ENCODE measurements around the gene PSAP. TPM values are rescaled to one million over a fixed set of nuclear protein-coding genes. Genes with fewer than 3 reads are reported as not detected.

PSAP gene
- total RNA-seq, 1 experiment from 2014 or later, result 397 TPM

DNA sequence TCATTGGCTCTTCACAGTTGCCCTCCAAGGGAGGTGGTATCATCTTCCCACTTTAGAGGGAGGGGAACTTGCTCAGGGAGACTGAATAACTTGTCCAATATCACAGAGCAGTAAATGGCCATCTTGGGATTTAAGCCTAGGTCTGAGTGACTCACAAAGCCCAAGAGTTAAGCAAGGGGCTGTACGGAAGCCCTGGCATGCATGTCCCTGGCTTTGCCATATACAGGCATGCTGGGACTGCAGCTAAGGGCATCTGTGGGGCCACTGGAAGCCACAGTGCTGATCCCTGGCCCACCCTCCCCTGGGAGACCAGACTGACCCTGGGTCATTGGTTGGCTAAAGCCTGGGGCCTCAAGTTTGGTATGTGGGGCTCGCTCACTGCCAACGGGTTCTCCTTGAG, 80.8 kb downstream of the PSAP start (continued):
- TF ChIP-seq, protein P1, sequence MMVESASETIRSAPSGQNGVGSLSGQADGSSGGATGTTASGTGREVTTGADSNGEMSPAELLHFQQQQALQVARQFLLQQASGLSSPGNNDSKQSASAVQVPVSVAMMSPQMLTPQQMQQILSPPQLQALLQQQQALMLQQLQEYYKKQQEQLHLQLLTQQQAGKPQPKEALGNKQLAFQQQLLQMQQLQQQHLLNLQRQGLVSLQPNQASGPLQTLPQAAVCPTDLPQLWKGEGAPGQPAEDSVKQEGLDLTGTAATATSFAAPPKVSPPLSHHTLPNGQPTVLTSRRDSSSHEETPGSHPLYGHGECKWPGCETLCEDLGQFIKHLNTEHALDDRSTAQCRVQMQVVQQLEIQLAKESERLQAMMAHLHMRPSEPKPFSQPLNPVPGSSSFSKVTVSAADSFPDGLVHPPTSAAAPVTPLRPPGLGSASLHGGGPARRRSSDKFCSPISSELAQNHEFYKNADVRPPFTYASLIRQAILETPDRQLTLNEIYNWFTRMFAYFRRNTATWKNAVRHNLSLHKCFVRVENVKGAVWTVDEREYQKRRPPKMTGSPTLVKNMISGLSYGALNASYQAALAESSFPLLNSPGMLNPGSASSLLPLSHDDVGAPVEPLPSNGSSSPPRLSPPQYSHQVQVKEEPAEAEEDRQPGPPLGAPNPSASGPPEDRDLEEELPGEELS (CRISPR knock-in tag; IDR thresholded peaks at IDR 0.05), result no peak
- no peak for TF ChIP-seq NFATC4 (CRISPR knock-in tag; IDR thresholded peaks at IDR 0.05)
- no peak for TF ChIP-seq NR2C2 (CRISPR knock-in tag; IDR thresholded peaks at IDR 0.05)
- TF ChIP-seq, protein P2, sequence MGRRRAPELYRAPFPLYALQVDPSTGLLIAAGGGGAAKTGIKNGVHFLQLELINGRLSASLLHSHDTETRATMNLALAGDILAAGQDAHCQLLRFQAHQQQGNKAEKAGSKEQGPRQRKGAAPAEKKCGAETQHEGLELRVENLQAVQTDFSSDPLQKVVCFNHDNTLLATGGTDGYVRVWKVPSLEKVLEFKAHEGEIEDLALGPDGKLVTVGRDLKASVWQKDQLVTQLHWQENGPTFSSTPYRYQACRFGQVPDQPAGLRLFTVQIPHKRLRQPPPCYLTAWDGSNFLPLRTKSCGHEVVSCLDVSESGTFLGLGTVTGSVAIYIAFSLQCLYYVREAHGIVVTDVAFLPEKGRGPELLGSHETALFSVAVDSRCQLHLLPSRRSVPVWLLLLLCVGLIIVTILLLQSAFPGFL (CRISPR knock-in tag; IDR thresholded peaks at IDR 0.05; ENCODE audit: borderline replicate concordance), result no peak
- TF ChIP-seq TEAD1 (CRISPR knock-in tag; IDR thresholded peaks at IDR 0.05), result no peak
- TF ChIP-seq, protein P3, sequence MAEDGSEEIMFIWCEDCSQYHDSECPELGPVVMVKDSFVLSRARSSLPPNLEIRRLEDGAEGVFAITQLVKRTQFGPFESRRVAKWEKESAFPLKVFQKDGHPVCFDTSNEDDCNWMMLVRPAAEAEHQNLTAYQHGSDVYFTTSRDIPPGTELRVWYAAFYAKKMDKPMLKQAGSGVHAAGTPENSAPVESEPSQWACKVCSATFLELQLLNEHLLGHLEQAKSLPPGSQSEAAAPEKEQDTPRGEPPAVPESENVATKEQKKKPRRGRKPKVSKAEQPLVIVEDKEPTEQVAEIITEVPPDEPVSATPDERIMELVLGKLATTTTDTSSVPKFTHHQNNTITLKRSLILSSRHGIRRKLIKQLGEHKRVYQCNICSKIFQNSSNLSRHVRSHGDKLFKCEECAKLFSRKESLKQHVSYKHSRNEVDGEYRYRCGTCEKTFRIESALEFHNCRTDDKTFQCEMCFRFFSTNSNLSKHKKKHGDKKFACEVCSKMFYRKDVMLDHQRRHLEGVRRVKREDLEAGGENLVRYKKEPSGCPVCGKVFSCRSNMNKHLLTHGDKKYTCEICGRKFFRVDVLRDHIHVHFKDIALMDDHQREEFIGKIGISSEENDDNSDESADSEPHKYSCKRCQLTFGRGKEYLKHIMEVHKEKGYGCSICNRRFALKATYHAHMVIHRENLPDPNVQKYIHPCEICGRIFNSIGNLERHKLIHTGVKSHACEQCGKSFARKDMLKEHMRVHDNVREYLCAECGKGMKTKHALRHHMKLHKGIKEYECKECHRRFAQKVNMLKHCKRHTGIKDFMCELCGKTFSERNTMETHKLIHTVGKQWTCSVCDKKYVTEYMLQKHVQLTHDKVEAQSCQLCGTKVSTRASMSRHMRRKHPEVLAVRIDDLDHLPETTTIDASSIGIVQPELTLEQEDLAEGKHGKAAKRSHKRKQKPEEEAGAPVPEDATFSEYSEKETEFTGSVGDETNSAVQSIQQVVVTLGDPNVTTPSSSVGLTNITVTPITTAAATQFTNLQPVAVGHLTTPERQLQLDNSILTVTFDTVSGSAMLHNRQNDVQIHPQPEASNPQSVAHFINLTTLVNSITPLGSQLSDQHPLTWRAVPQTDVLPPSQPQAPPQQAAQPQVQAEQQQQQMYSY (CRISPR knock-in tag; IDR thresholded peaks at IDR 0.05), result no peak

DNA sequence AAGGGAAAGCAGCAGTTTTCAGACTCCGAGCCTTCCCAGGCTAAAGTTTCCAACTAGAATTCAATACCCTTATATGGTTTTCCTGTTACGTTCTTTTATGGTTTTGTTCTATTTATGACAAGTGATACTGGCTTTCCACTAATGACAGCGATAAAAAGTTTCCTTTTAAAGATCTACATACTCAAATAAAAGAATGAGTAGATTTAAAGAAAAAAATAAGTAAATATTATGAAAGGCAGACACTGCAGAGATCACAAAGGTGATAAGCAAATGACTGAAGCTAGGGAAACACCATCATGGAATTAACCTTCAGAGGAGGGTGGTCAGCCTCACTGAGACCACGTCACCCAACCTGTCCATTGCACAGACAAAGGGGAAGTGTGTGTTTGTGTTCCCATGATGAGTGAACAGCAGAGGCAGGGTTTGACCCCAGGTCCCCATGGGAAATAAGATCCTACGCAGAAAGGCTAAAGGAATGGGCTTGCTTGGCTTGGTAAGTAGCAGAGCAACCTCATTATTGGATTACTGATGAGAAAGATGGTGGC, 81.7 kb downstream of the PSAP start:
- no peak overlapping the region for H3K27ac Mint-ChIP-seq
- ATAC-seq, result no peak
- no peak for DNase-seq (ENCODE audit: low spot score)
- no peak for TF ChIP-seq ZNF317 (CRISPR knock-in tag; IDR thresholded peaks at IDR 0.05; ENCODE audit: borderline replicate concordance, low read depth)
- TF ChIP-seq, protein P4, sequence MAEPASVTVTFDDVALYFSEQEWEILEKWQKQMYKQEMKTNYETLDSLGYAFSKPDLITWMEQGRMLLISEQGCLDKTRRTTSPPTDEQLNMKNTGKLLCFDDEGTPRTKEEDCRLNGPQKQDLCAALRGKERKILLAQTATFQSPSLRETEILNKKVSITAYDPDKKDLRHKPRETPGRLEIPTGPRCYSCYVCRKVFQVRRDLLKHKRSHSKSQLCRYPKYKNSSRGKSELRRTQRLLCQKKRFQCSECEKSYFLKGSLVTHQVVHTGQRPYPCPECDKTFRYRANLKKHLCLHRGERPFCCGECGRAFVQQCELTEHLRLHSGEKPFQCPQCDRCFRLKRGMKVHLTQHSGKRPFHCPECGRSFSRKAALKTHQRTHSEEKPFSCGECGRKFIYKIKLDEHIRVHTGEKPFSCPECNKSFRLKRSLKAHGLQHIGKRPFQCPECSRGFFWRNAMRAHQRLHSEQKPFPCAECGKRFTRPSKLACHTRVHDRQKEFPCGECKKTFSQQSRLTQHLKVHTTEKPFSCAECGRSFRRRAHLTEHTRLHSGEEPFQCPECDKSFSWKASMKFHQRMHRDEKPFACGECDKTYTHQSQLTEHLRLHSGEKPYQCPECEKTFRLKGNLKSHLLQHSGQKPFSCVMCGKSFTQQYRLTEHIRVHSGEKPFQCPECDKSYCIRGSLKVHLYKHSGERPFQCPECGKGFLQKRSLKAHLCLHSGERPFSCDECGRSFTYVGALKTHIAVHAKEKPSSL (CRISPR knock-in tag; conservative IDR thresholded peaks at IDR 0.05), result no peak
- TF ChIP-seq, protein P5, sequence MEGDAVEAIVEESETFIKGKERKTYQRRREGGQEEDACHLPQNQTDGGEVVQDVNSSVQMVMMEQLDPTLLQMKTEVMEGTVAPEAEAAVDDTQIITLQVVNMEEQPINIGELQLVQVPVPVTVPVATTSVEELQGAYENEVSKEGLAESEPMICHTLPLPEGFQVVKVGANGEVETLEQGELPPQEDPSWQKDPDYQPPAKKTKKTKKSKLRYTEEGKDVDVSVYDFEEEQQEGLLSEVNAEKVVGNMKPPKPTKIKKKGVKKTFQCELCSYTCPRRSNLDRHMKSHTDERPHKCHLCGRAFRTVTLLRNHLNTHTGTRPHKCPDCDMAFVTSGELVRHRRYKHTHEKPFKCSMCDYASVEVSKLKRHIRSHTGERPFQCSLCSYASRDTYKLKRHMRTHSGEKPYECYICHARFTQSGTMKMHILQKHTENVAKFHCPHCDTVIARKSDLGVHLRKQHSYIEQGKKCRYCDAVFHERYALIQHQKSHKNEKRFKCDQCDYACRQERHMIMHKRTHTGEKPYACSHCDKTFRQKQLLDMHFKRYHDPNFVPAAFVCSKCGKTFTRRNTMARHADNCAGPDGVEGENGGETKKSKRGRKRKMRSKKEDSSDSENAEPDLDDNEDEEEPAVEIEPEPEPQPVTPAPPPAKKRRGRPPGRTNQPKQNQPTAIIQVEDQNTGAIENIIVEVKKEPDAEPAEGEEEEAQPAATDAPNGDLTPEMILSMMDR (IDR thresholded peaks at IDR 0.05), result no peak
- TF ChIP-seq FOXP1 (CRISPR knock-in tag; IDR thresholded peaks at IDR 0.05; ENCODE audit: borderline replicate concordance), result no peak
- H3K36me3 Mint-ChIP-seq, result no peaks in the 10 kb centered on the region
- H3K9me3 Mint-ChIP-seq, result no peaks in the 10 kb centered on the region
- peaks cover 25% of the 10 kb centered on the region for H3K27me3 Mint-ChIP-seq (ENCODE audit: low read depth)
- ChIA-PET POLR2A (no interaction called here), CTCF (interaction anchor here (1.1 kb wide), 1 partner anchor 127 kb away, joined by 4 read pairs; no protein-coding TSS in a partner anchor)
- H3K4me1 Mint-ChIP-seq, result peaks cover 6% of the 10 kb centered on the region
- H3K4me3 Mint-ChIP-seq, result no peak overlapping the region

DNA sequence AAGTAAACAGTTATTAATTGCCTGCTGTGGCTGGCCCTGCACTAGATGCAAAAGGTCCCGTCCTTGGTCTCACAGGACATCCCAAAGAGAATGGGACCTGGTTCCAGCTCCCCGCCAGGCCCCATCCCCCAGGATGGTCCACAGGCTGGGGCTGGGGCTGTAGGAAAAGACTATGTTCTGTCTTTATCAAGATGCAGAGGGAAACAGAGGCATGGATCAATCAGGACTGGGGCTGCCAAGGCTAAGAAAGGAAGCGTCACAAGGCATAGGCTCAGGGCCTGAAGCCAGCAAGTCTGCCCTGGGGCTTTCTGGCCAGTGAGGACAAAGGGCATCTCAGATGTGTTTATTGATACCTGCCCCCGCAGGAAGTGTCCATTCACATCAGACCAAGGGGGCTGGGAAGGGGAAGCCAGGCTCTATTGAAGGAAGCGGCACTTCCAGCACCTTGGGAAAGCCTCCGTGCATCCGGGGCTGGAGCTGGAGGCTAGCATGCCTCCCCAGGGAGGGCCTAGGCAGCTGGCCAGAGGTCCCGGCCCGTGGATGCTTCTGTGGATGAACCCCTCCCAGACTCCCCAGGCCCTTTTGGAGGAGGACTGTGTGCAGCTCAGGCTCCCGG, 83.5 kb downstream of the PSAP start:
- H3K9me3 Mint-ChIP-seq, result no peaks in the 10 kb centered on the region
- peaks cover 4% of the 10 kb centered on the region for H3K4me1 Mint-ChIP-seq

More for the DNA sequence above, 83.5 kb downstream of the PSAP start:
- POLR2A ChIA-PET, result no interaction called here
- H3K36me3 Mint-ChIP-seq, result no peaks in the 10 kb centered on the region
- CTCF ChIA-PET, result interaction anchor here (1.2 to 2.1 kb wide), 3 partner anchors 21 to 59 kb away, joined by 3 to 5 read pairs (median 5); no protein-coding TSS in a partner anchor
- H3K27me3 Mint-ChIP-seq (ENCODE audit: low read depth), result peaks cover 10% of the 10 kb centered on the region
- no peak overlapping the region for H3K4me3 Mint-ChIP-seq
- ATAC-seq, result no peak
- TF ChIP-seq ZNF317 (CRISPR knock-in tag; IDR thresholded peaks at IDR 0.05; ENCODE audit: borderline replicate concordance, low read depth) (no peak), ELF4 (CRISPR knock-in tag; IDR thresholded peaks at IDR 0.05; ENCODE audit: low read depth) (no peak), SOX15 (CRISPR knock-in tag; IDR thresholded peaks at IDR 0.05) (no peak)
- DNase-seq (ENCODE audit: low spot score), result no peak
- H3K27ac Mint-ChIP-seq, result no peak overlapping the region
